Measurements from ENCODE around the gene LAPTM4A. TPM values are rescaled to one million over a fixed set of nuclear protein-coding genes. Genes with fewer than 3 reads are reported as not detected.
"Not testable (repeated sequence)": the region's sequence is repeated elsewhere in the genome, so short reads cannot be mapped to it uniquely, and the experiment has no call there.

LAPTM4A gene
- total RNA-seq, 1 donor from 2014 or later: 120 TPM

GRCh38 chr2:20077411-20077940 lies 26.0 kb upstream of the LAPTM4A start:
- no peak for ATAC-seq

GRCh38 chr2:20076757-20077156 lies 25.3 kb upstream of the LAPTM4A start:
- DNase-seq (ENCODE audit: low spot score): no peak
- no peak for ATAC-seq

More at GRCh38 chr2:20077411-20077940, 26.0 kb upstream of the LAPTM4A start:
- no peak for DNase-seq (ENCODE audit: low spot score)

- DNase-seq (ENCODE audit: low spot score) (no peak), ATAC-seq (no peak)
These were observed 23.5 kb upstream of the LAPTM4A start for GRCh38 chr2:20074901-20075300.

GRCh38 chr2:20074046-20074648 lies 22.7 kb upstream of the LAPTM4A start:
- not testable (repeated sequence) for ATAC-seq; DNase-seq (ENCODE audit: low spot score)

GRCh38 chr2:20073460-20073859 lies 22.0 kb upstream of the LAPTM4A start:
- no peak for ATAC-seq
- no peak for DNase-seq (ENCODE audit: low spot score)

GRCh38 chr2:20072436-20073158 lies 21.2 kb upstream of the LAPTM4A start:
- ATAC-seq (no peak), DNase-seq (ENCODE audit: low spot score) (no peak)

- ATAC-seq: peak; percentile 70
These were observed 20.3 kb upstream of the LAPTM4A start for GRCh38 chr2:20071397-20072383.

GRCh38 chr2:20069756-20070155 lies 18.3 kb upstream of the LAPTM4A start:
- DNase-seq (ENCODE audit: low spot score) (no peak), ATAC-seq (no peak)

More at GRCh38 chr2:20071397-20072383, 20.3 kb upstream of the LAPTM4A start:
- no peak for DNase-seq (ENCODE audit: low spot score)

GRCh38 chr2:20067992-20068584 lies 16.7 kb upstream of the LAPTM4A start:
- no peak for ATAC-seq

GRCh38 chr2:20065885-20066602 lies 14.6 kb upstream of the LAPTM4A start:
- no peak for DNase-seq (ENCODE audit: low spot score)
- ATAC-seq: no peak

More at GRCh38 chr2:20067992-20068584, 16.7 kb upstream of the LAPTM4A start:
- DNase-seq (ENCODE audit: low spot score): no peak

- no peak for ATAC-seq
These were observed 13.4 kb upstream of the LAPTM4A start for GRCh38 chr2:20064841-20065240.

GRCh38 chr2:20064421-20064820 lies 13.0 kb upstream of the LAPTM4A start:
- ATAC-seq: no peak
- DNase-seq (ENCODE audit: low spot score): no peak

More at GRCh38 chr2:20064841-20065240, 13.4 kb upstream of the LAPTM4A start:
- no peak for DNase-seq (ENCODE audit: low spot score)

GRCh38 chr2:20062615-20063545 lies 11.5 kb upstream of the LAPTM4A start:
- ATAC-seq (no peak), DNase-seq (ENCODE audit: low spot score) (no peak)

GRCh38 chr2:20061940-20062339 lies 10.5 kb upstream of the LAPTM4A start:
- DNase-seq (ENCODE audit: low spot score): no peak
- no peak for ATAC-seq

GRCh38 chr2:20061476-20061875 lies 10.0 kb upstream of the LAPTM4A start:
- DNase-seq (ENCODE audit: low spot score): no peak
- no peak for ATAC-seq

- no peak for ATAC-seq
These were observed 8.7 kb upstream of the LAPTM4A start for GRCh38 chr2:20060106-20060505.

GRCh38 chr2:20057268-20057667 lies 5.8 kb upstream of the LAPTM4A start:
- DNase-seq (ENCODE audit: low spot score): no peak
- no peak for ATAC-seq

More at GRCh38 chr2:20060106-20060505, 8.7 kb upstream of the LAPTM4A start:
- DNase-seq (ENCODE audit: low spot score): no peak

- ATAC-seq: no peak
- DNase-seq (ENCODE audit: low spot score): no peak
These were observed 3.5 kb upstream of the LAPTM4A start for GRCh38 chr2:20054931-20055330.

- ATAC-seq (no peak), DNase-seq (ENCODE audit: low spot score) (no peak)
These were observed 2.7 kb upstream of the LAPTM4A start for GRCh38 chr2:20054119-20054518.

Measured in left lobe of liver (tissue), 2 donors.